Tibial artery (tissue), 4 donors: ENCODE results near the gene ABCA4.

Experiments
- DNase-seq, 2 donors: peaks; one replicate each; pipeline ENCODE4 v3.0.0-alpha.2; 2019
- H3K27ac ChIP-seq, 2 donors: fragments of 200-600 bp; sonication (generic) in 1 of 2; 1 replicate in 1 of 2; 2 replicates in 1 of 2; pipeline ENCODE4 v1.5.1; 2018 to 2019; ENCODE audit warnings: mild to moderate bottlenecking in 1 of 2
- H3K27me3 ChIP-seq, 2 donors: fragments of 200-600 bp; sonication (generic) in 1 of 2; one replicate each; pipeline versions ENCODE4 v1.5.1 to v1.6.0; 2016 to 2019
- H3K36me3 ChIP-seq, 3 donors: fragments of 200-600 bp; sonication (generic) in 2 of 3; one replicate each; pipeline ENCODE4 v1.5.1; 2016 to 2019; ENCODE audit warnings: mild to moderate bottlenecking in 2 of 3
- H3K4me1 ChIP-seq, 4 donors: fragments of 200-600 bp; sonication (generic) in 2 of 4; 1 replicate in 3 of 4; 2 replicates in 1 of 4; pipeline ENCODE4 v1.5.1; 2016 to 2019
- H3K4me3 ChIP-seq, 2 donors: fragments of 200-600 bp; sonication (generic) in 1 of 2; 1 replicate in 1 of 2; 2 replicates in 1 of 2; pipeline ENCODE4 v1.5.1; 2018 to 2019; ENCODE audit warnings: mild to moderate bottlenecking in 2 of 2
- H3K9me3 ChIP-seq, 3 donors: fragments of 200-600 bp; sonication (generic) in 1 of 3; one replicate each; pipeline ENCODE4 v1.5.1; 2016 to 2019
- CTCF ChIP-seq, 2 experiments: fragments of 200-600 bp in 1 of 2; fragments of 450-650 bp in 1 of 2; IDR thresholded peaks; one replicate each; pipeline ENCODE4 v1.5.1; 2017 to 2019; ENCODE audit warnings: antibody characterized with exemption in 2 of 2, mild to moderate bottlenecking in 1 of 2, moderate library complexity in 1 of 2
- intact Hi-C: fragments of 100-400 bp; cut with DNase I; formaldehyde crosslinking; loops from one replicate; pipeline ENCODE4 v1.15.0; 2023; ENCODE audit warnings: low total_unique reads

The ABCA4 gene

GRCh38 chr1:94121411-94121821 lies 468 bp upstream of the ABCA4 start:
- DNase-seq: no peak
- Histone ChIP-seq H3K9me3 (no peaks in the 10 kb centered on the region), H3K27me3 (no peaks in the 10 kb centered on the region), H3K4me3 (no peak overlapping the region), H3K36me3 (no peaks in the 10 kb centered on the region), H3K27ac (no peak overlapping the region), H3K4me1 (peaks cover 0 to 8% (median 3%) of the 10 kb centered on the region in 4 donors)
- intact Hi-C loops: no loop called here
- no peak for TF ChIP-seq CTCF (IDR thresholded peaks at IDR 0.05)

- no peaks in the 10 kb centered on the region for H3K27me3 ChIP-seq
- H3K4me1 ChIP-seq: peaks cover 0 to 3% (median 0%) of the 10 kb centered on the region in 4 donors
- no peaks in the 10 kb centered on the region for H3K36me3 ChIP-seq
- intact Hi-C loops: no loop called here
- DNase-seq: no peak
- H3K4me3 ChIP-seq: no peak overlapping the region
- no peak for TF ChIP-seq CTCF (IDR thresholded peaks at IDR 0.05)
- no peak overlapping the region for H3K27ac ChIP-seq
- H3K9me3 ChIP-seq: no peaks in the 10 kb centered on the region
Measured at GRCh38 chr1:94120570-94120901, 412 bp downstream of the ABCA4 start.

GRCh38 chr1:94119796-94120569 lies 965 bp downstream of the ABCA4 start:
- peaks cover 0 to 3% (median 0%) of the 10 kb centered on the region in 4 donors for H3K4me1 ChIP-seq
- no peak for TF ChIP-seq CTCF (IDR thresholded peaks at IDR 0.05)
- no peak overlapping the region for H3K27ac ChIP-seq
- no peak for DNase-seq
- no peaks in the 10 kb centered on the region for H3K27me3 ChIP-seq
- H3K4me3 ChIP-seq: no peak overlapping the region
- H3K9me3 ChIP-seq: no peaks in the 10 kb centered on the region
- intact Hi-C loops: no loop called here
- no peaks in the 10 kb centered on the region for H3K36me3 ChIP-seq

- TF ChIP-seq CTCF (IDR thresholded peaks at IDR 0.05): no peak
- no peaks in the 10 kb centered on the region for H3K27me3 ChIP-seq
- intact Hi-C loops: no loop called here
Measured at GRCh38 chr1:94119306-94119705, 1.6 kb downstream of the ABCA4 start.

GRCh38 chr1:94118471-94118870 lies 2.5 kb downstream of the ABCA4 start:
- Histone ChIP-seq H3K4me1 (peaks cover 0 to 3% (median 0%) of the 10 kb centered on the region in 4 donors), H3K36me3 (no peaks in the 10 kb centered on the region), H3K4me3 (no peak overlapping the region), H3K27ac (no peak overlapping the region), H3K27me3 (no peaks in the 10 kb centered on the region), H3K9me3 (no peaks in the 10 kb centered on the region)
- TF ChIP-seq CTCF (IDR thresholded peaks at IDR 0.05): no peak
- DNase-seq: no peak
- intact Hi-C loops: no loop called here

More at GRCh38 chr1:94119306-94119705, 1.6 kb downstream of the ABCA4 start:
- no peak for DNase-seq
- no peak overlapping the region for H3K27ac ChIP-seq
- no peaks in the 10 kb centered on the region for H3K9me3 ChIP-seq
- H3K4me3 ChIP-seq: no peak overlapping the region
- no peaks in the 10 kb centered on the region for H3K36me3 ChIP-seq
- H3K4me1 ChIP-seq: peaks cover 0 to 3% (median 0%) of the 10 kb centered on the region in 4 donors
